CD4-positive, alpha-beta T cell treated with Interleukin-15 for 4 hours (primary cell): Measurements from ENCODE around the gene WRAP73.

Source experiments
- DNase-seq: peaks from one replicate; pipeline ENCODE4 v3.0.0-alpha.2; 2020; ENCODE audit warnings: low spot score

The WRAP73 gene

DNA sequence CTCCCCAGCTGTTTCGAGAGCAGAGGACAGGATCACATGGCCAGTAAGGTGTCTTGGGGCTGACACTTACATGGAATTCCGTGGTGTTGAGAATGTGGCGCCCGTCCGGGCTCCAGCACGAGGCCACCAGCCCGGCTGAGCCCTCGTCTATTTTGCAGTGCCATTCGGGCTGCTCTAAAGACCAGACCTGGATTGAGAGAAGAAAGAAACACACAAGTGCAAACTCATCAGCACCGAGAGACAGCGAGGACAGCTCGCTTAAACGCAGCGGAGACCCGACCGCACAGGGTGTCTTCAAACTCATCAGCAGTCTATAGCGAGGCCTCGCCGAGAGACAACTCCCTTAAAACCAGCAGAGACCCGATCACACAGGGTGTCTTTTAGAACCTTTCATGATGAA, 3.3 kb downstream of the WRAP73 start:
- no peak for DNase-seq

GRCh38 chr1:3645666-3646355, 4.1 kb downstream of the WRAP73 start:
- DNase-seq: no peak

DNA sequence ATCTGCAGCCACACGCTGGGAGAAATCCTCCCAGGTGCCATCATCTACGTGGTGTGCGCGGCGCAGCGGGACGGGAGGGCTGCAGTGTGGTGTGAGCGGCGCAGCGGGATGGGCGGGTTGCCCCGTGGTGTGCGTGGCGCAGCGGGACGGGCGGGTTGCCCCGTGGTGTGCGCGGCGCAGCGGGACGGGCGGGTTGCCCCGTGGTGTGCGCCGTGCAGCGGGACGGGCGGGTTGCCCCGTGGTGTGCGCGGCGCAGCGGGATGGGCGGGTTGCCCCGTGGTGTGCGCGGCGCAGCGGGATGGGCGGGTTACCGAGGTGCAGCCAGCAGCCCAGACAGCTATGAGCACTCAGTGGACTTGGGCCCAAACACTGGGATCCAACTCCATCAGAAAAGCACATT, 4.7 kb downstream of the WRAP73 start:
- DNase-seq: no peak

DNA sequence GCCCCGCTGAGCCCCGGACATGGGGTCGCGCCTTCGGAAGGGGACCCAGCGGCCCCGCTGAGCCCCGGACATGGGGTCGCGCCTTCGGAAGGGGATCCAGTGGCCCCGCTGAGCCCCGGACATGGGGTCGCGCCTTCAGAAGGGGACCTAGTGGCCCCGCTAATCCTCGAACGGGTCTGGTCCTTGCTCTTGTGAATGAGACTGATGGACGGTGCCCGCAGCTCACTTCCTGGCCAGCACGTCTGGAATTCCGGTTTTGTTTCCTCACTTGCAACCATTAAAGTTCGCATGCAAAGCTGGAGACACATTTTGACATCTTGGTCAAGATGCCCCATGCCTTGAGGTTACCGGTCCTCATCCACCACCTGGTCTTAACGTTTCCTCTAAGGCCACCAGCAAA, 5.6 kb downstream of the WRAP73 start:
- DNase-seq: no peak

- DNase-seq: no peak
These were observed 6.8 kb downstream of the WRAP73 start for GRCh38 chr1:3642919-3643675.

- no peak for DNase-seq
These were observed 8.1 kb downstream of the WRAP73 start for GRCh38 chr1:3641816-3642215.

DNA sequence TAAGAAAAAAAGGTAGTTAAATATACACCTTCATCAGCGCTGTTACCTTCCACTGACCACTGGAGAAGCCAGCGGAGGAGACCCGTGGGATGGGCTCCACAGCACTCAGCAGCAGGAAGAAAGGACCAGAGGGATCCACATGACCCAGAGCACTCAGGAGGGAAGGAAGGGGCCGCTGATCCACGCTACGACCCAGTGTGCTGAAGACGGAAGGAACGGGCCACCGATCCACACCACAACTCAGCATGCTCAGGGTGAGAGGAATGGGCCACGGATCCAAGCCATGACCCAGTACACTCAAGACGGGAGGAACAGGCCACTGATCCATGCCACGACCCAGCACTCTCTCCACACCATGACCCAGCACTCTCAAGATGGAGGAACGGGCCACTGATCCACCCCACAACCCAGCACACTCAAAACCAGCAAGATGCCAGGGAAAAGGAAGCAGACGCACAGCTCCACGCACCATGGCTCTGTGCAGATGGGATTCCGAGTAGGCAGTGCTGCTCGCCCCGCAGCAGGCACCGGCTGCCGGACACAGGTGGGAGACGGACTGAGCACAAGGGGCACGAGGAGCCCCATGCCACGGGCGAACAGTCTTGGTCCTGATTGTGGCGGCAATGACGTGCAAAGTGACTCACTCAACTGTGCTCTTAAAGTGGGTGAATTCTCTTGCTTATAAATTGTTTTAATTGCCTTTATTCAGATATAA, 8.7 kb downstream of the WRAP73 start:
- no peak for DNase-seq

- no peak for DNase-seq
These were observed 9.6 kb downstream of the WRAP73 start for GRCh38 chr1:3640121-3640837.

DNA sequence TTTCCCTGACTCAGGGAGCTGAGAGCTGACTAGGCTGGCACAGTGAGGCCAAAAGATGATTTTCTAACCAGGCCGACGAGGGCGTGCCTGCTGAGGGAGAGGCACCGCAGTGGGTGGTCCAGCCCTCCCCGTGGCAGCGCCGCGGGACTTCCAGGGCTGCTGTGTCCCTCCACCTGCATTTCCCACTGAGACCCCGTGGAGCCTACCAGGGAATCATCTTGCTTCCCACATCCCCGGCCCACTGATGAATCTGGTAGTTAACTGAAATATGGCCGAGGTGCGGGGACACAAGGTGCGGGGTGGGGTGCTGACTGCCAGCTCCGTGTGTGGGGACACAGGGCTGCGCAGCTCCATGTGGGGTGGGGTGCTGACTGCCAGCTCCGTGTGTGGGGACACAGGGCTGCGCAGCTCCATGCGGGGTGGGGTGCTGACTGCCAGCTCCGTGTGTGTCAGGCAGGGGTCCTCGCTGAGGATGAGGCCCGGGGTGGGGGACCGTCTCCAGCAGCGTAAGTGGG, 10.4 kb downstream of the WRAP73 start:
- DNase-seq: no peak

DNA sequence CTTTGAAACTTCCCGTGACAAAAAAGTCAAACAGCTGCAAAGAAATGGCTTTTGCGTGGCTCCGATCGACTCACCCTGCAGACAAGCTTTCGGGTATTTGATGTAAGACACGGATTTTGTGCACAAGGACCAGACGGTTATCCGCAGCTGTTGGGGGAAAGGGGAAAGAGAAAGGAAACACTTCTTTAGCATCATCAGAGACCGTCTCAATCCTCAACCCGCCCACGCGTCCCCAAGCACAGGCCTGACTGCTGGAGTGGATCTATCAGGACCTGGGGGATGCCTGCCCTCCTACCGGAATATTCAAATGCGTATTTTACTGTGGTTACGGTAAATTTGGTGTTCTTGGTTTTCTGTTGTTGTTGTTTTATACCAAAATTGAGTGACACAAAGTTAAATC, 11.2 kb downstream of the WRAP73 start:
- no peak for DNase-seq

DNA sequence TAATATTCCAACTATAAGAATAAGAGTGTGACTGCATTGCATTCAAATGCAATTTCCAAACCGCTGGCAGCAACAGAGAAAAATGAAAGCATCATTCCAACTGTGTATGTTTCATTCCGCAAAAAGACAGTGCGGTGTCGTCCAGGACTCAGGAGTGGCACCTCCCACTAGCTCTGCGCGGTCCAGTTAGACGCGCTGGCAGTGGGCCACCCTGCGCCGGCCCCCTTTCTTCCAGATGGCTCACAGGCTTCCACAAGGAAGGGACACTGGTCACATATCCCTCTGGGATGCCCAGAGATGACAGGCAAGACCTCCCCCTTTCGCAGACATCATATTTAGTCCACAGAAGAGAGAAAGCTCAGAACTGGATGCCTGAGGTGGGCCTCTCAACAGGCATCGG, 11.9 kb downstream of the WRAP73 start:
- DNase-seq: no peak

DNA sequence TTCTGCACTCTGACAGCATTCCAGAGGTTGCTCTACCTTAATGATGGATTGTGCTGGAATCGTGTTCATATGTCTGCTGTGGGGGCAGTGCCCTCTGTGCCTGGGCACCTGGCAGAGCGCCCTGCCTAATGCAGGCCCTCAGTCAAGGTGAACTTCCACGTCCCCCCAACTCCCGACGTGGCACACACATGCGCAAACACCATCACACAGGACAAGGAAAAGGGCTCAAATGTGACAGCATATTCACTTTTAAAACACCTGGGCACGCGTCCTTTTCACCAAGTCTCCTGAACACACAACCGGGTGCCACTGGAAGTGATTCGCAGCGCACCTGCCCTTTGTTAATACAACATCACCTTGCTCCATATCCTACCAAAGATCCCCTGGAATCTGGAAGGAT, 13.4 kb downstream of the WRAP73 start:
- DNase-seq: no peak

- DNase-seq: no peak
These were observed 13.8 kb downstream of the WRAP73 start for GRCh38 chr1:3636080-3636479.

- no peak for DNase-seq
These were observed 15.7 kb downstream of the WRAP73 start for GRCh38 chr1:3634059-3634800.

GRCh38 chr1:3633344-3634058, 16.4 kb downstream of the WRAP73 start:
- no peak for DNase-seq

GRCh38 chr1:3632716-3633343, 17.1 kb downstream of the WRAP73 start:
- no peak for DNase-seq

DNA sequence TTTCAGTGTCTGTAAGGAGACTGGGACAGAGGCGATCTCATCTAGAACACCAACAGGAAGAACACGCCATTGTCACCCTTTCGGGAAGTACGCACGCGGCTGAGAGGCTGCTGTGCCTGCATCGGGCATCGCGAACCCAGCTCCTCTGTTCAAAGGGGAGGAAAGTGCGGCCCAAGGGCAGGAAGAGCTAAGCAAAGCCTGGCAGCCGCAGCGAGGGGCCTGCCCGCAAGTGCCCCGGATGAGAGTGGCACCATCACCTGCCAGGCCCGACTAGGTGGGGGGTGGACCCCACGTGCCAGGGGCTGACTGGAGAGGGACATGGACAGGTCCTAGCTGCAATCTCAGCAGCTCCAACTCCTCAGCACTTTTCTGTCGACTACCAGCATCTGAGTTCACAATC, 17.6 kb downstream of the WRAP73 start:
- DNase-seq: no peak

DNA sequence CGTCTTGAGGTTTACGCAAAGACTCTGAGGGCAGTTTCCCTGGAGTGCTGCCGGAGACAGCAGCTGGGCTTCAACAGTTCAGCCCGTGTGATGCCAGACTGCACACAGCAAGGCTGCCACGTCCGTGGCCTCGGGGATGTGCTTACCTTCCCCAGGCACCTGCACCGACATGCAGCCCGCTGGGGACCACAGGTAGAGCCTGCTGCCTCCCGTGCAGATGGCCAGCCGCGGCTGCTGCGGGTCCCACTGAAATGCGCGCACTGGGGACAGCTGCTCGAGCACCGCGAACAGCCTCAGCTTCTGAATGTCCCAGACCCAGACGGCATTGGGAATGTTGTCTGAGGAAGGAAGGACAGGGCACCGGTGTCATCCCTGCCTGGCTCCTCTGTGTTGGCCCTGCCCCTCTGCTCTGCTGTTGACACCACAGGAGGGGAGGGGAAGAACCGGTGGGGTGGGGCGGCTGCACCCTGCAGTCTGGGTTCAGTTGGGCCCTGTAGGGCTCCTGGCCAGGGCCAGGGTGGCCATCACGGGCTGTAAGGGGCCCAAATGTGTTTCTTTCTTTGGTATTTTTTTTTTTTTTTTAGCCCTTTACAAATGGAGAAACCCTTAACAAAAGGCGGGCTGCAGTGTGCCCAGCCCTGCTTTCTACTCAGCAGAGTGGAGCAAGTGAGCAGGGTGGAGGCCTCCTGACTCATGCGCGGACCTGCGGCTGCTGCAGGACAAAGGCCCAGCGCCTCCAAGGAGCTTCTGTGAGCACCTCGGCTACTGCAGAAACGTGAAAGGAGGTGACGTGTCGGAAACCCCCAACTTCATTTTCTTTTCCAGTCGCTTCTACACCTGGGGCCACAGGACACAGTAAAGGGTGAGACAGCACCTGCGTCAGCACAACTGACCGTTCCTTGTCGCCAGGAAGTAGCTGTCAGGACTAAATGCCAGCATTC, 18.3 kb downstream of the WRAP73 start:
- DNase-seq: no peak

DNA sequence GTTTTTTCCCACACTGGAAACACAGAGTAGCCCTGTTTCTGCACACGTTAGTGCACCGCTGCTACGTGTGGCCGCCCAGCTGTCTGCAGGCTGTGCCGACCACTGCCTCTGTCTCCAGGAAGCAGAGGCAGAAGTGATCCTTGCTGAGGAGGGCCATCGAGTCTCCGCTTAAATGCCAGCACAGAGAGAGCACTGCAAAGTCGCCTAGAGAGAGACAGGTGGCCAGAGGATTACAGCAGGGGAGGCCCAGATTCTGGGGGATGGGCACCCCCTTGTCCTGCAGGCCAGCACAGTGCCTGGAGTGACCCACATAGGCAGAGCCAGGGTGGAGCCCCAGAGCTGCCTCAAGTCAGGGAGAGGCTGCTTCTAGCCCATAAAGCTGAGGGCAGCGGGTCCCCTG, 19.0 kb downstream of the WRAP73 start:
- DNase-seq: no peak
